DLD1 (cell line): ENCODE measurements around the gene VDR.

Experiments used
- in situ Hi-C: cut with HindIII; loops from 2 replicates; pipeline ENCODE4 v1.10.0; 2017; ENCODE audit warnings: low sequenced_read_pairs

VDR gene

GRCh38 chr12:47835006-47835830 lies 69.6 kb downstream of the VDR start:
- in situ Hi-C loops: no loop called here

- in situ Hi-C loops: no loop called here
These were observed 70.4 kb downstream of the VDR start for GRCh38 chr12:47834199-47834903.

- in situ Hi-C loops: no loop called here
These were observed 71.2 kb downstream of the VDR start for GRCh38 chr12:47833591-47834012.

GRCh38 chr12:47832263-47832933 lies 72.4 kb downstream of the VDR start:
- in situ Hi-C loops: no loop called here

GRCh38 chr12:47829584-47829983 lies 75.2 kb downstream of the VDR start:
- in situ Hi-C loops: no loop called here

GRCh38 chr12:47828976-47829482 lies 75.8 kb downstream of the VDR start:
- in situ Hi-C loops: no loop called here

- in situ Hi-C loops: no loop called here
These were observed 76.5 kb downstream of the VDR start for GRCh38 chr12:47828008-47828975.

GRCh38 chr12:47825173-47825639 lies 79.6 kb downstream of the VDR start:
- in situ Hi-C loops: no loop called here

GRCh38 chr12:47824635-47825034 lies 80.2 kb downstream of the VDR start:
- in situ Hi-C loops: no loop called here

GRCh38 chr12:47824198-47824597 lies 80.6 kb downstream of the VDR start:
- in situ Hi-C loops: no loop called here

GRCh38 chr12:47823422-47824086 lies 81.2 kb downstream of the VDR start:
- in situ Hi-C loops: no loop called here

GRCh38 chr12:47822863-47823262 lies 81.9 kb downstream of the VDR start:
- in situ Hi-C loops: no loop called here

GRCh38 chr12:47822401-47822800 lies 82.4 kb downstream of the VDR start:
- in situ Hi-C loops: no loop called here

- in situ Hi-C loops: no loop called here
These were observed 83.5 kb downstream of the VDR start for GRCh38 chr12:47821346-47821706.

GRCh38 chr12:47820631-47821345 lies 84.0 kb downstream of the VDR start:
- in situ Hi-C loops: no loop called here

- in situ Hi-C loops: no loop called here
These were observed 84.7 kb downstream of the VDR start, which contains the start of gene HDAC7 for GRCh38 chr12:47819896-47820630. Gene HDAC7, minus strand, starts transcription at chr12:47819903. Its CDS starts 118 bp downstream, at chr12:47819785.

GRCh38 chr12:47819138-47819895 lies 85.5 kb downstream of the VDR start:
- in situ Hi-C loops: no loop called here
